Eye (tissue), 1 donor: ENCODE data around the gene ATP13A5.

Experiments used
- DNase-seq: peaks from one replicate; pipeline ENCODE4 v3.0.0-alpha.2; 2015

Gene ATP13A5

GRCh38 chr3:193378706-193379105 is at the start of gene ATP13A5:
ATP13A5 (minus strand) TSS chr3:193378753; CDS start chr3:193378725, 28 bp downstream.
- DNase-seq = no peak

GRCh38 chr3:193418576-193419373 is 40.2 kb upstream of the ATP13A5 start:
- DNase-seq = no peak

GRCh38 chr3:193416629-193417028 is 38.1 kb upstream of the ATP13A5 start:
- no peak for DNase-seq

- DNase-seq = no peak
Observed at GRCh38 chr3:193407688-193408087, 29.1 kb upstream of the ATP13A5 start.

- no peak for DNase-seq
Observed at GRCh38 chr3:193407112-193407511, 28.6 kb upstream of the ATP13A5 start.

GRCh38 chr3:193403307-193403706 is 24.8 kb upstream of the ATP13A5 start:
- DNase-seq = no peak

GRCh38 chr3:193400304-193400703 is 21.8 kb upstream of the ATP13A5 start:
- no peak for DNase-seq

- no peak for DNase-seq
Observed at GRCh38 chr3:193396451-193397244, 18.1 kb upstream of the ATP13A5 start.

GRCh38 chr3:193391902-193392301 is 13.3 kb upstream of the ATP13A5 start:
- DNase-seq = peak; percentile 30

- DNase-seq = no peak
Observed at GRCh38 chr3:193389335-193389734, 10.8 kb upstream of the ATP13A5 start.

GRCh38 chr3:193388361-193388760 is 9.8 kb upstream of the ATP13A5 start:
- peak; percentile 75 for DNase-seq

- DNase-seq = peak; percentile 24
Observed at GRCh38 chr3:193387596-193387995, 9.0 kb upstream of the ATP13A5 start.

- peak; percentile 41 for DNase-seq
Observed at GRCh38 chr3:193377591-193377990, 962 bp downstream of the ATP13A5 start.

- no peak for DNase-seq
Observed at GRCh38 chr3:193375614-193376013, 2.9 kb downstream of the ATP13A5 start.

- no peak for DNase-seq
Observed at GRCh38 chr3:193372783-193373182, 5.8 kb downstream of the ATP13A5 start.

- no peak for DNase-seq
Observed at GRCh38 chr3:193367868-193368267, 10.7 kb downstream of the ATP13A5 start.

- no peak for DNase-seq
Observed at GRCh38 chr3:193357291-193357690, 21.3 kb downstream of the ATP13A5 start.

GRCh38 chr3:193354423-193354822 is 24.1 kb downstream of the ATP13A5 start:
- DNase-seq = no peak

GRCh38 chr3:193350744-193351143 is 27.8 kb downstream of the ATP13A5 start:
- no peak for DNase-seq

- no peak for DNase-seq
Observed at GRCh38 chr3:193348686-193349085, 29.9 kb downstream of the ATP13A5 start.

- peak; percentile 83 for DNase-seq
Observed at GRCh38 chr3:193347521-193348501, 30.7 kb downstream of the ATP13A5 start.

- DNase-seq = no peak
Observed at GRCh38 chr3:193346259-193346658, 32.3 kb downstream of the ATP13A5 start.

GRCh38 chr3:193345431-193345830 is 33.1 kb downstream of the ATP13A5 start:
- no peak for DNase-seq
